ENCODE measurements around the gene PLEKHM3. TPM values are rescaled to one million over a fixed set of nuclear protein-coding genes. Genes with fewer than 3 reads are reported as not detected.

PLEKHM3 gene
- total and polyA plus RNA-seq, 2 of the 4 experiments (the other 2 are of a cell fraction) = 2.4 to 11.3 TPM

DNA sequence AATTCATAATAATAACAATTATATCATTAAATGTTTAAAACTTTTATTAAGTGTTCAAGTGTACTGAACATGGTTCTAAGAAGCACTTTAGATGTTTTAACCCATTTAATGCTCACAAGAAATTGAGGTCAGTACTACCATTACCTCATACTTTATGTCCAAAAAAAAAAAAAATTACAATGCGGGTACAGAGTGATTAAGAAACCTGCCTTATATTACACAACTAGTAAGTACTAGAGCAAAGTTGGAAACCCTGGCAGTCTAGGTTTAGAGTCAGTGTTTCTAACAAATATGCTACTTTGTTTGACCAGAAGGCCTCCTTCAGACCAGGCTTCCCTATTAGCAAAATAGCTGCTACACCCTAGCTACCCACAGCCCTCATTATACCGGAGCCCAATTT, 28.5 kb downstream of the PLEKHM3 start:
- Histone ChIP-seq H2AK9ac (replicated peaks; ENCODE audit: low read depth, low read length, poor library complexity) (no peak overlapping the region), H2BK5ac (ENCODE audit: low read depth, low read length, poor library complexity, severe bottlenecking) (no peak overlapping the region), H4K91ac (ENCODE audit: insufficient read depth, low read depth, low read length) (no peak overlapping the region), H3K4me3 (ENCODE audit: insufficient read depth, low read depth, low read length) (no peak overlapping the region), H2BK20ac (ENCODE audit: low read depth, low read length) (no peak overlapping the region), H3K14ac (replicated peaks; ENCODE audit: low read depth, low read length) (no peak overlapping the region), H3K36me3 (ENCODE audit: control insufficient read depth, insufficient read depth, low read length) (peaks cover 3% of the 10 kb centered on the region; the same call in 1 of the 2 replicates), H3K27ac (ENCODE audit: insufficient read depth, low read length) (no peak overlapping the region), H3K4me1 (ENCODE audit: control insufficient read depth, insufficient read depth, low read length) (no peaks in the 10 kb centered on the region; the same call in 1 of the 2 replicates), H2BK120ac (ENCODE audit: low read depth, low read length) (no peak overlapping the region), H4K8ac (ENCODE audit: low read depth in 2 of 2, low read length in 2 of 2) (no peak overlapping the region), H3K9ac (ENCODE audit: low read depth, low read length) (no peak overlapping the region), H3K4ac (ENCODE audit: low read depth, low read length) (no peak overlapping the region), H3K79me1 (ENCODE audit: low read depth in 1 of 2, low read length in 2 of 2) (peaks cover 2 to 10% of the 10 kb centered on the region in 2 experiments; a peak in 1 of 4 replicates), H3K56ac (ENCODE audit: extremely low read depth, insufficient read depth, low read length) (no peak overlapping the region), H3K23ac (ENCODE audit: low read depth, low read length) (no peak overlapping the region), H2AFZ (replicated peaks; ENCODE audit: low read length, poor library complexity) (no peak overlapping the region), H3K4me2 (ENCODE audit: low read depth, low read length) (no peak overlapping the region), H3K9me3 (ENCODE audit: control insufficient read depth, insufficient read depth, low read length) (no peaks in the 10 kb centered on the region), H4K20me1 (ENCODE audit: insufficient read depth, low read length) (no peaks in the 10 kb centered on the region), H2AK5ac (ENCODE audit: low read depth, low read length) (no peak overlapping the region), H2BK15ac (ENCODE audit: low read depth, low read length) (no peak overlapping the region), H3K18ac (ENCODE audit: low read depth, low read length) (no peak overlapping the region), H4K5ac (ENCODE audit: low read depth, low read length) (no peak overlapping the region), H3K27me3 (ENCODE audit: control insufficient read depth, insufficient read depth, low read length) (no peaks in the 10 kb centered on the region), H3K9me1 (ENCODE audit: insufficient read depth, low read length) (no peaks in the 10 kb centered on the region)
- no peak for ATAC-seq (ENCODE audit: low read depth)
- DNase-seq = no peak
- in situ Hi-C loops (cut with MboI; ENCODE audit: low sequenced_read_pairs) = no loop called here
- no CpG with 5 or more reads among the region's 2 CpGs for WGBS, 2 experiments (ENCODE audit: extremely low coverage in 2 of 2, insufficient read length in 1 of 2)
- dilution Hi-C loops (cut with HindIII; ENCODE audit: low sequenced_read_pairs, unreplicated experiment) = no loop called here
- intact Hi-C loops (cut with micrococcal nuclease) = no loop called here
- no peak for TF ChIP-seq MAZ (IDR thresholded peaks at IDR 0.05; ENCODE audit: borderline replicate concordance, low read depth, low read length)
- TF ChIP-seq RAD21 (IDR thresholded peaks at IDR 0.05; ENCODE audit: low read length) = no peak
- TF ChIP-seq CHD1 (IDR thresholded peaks at IDR 0.05; ENCODE audit: low read depth, low read length) = no peak
- no peak for TF ChIP-seq POLR2A (IDR thresholded peaks at IDR 0.05; ENCODE audit: low read depth, low read length)
- no peak for TF ChIP-seq CEBPB (IDR thresholded peaks at IDR 0.05; ENCODE audit: low read depth, low read length)
- no peak for TF ChIP-seq MXI1 (IDR thresholded peaks at IDR 0.05; ENCODE audit: borderline replicate concordance, low read depth, low read length)
- no peak for TF ChIP-seq RFX5 (IDR thresholded peaks at IDR 0.05; ENCODE audit: low read depth, low read length)
- TF ChIP-seq RCOR1 (IDR thresholded peaks at IDR 0.05; ENCODE audit: insufficient replicate concordance, low read length) = no peak
- no peak for TF ChIP-seq BHLHE40 (IDR thresholded peaks at IDR 0.05; ENCODE audit: low read depth, low read length)
- no peak for TF ChIP-seq NFE2L2 (IDR thresholded peaks at IDR 0.05; ENCODE audit: low read depth, low read length)
- no peak for TF ChIP-seq MAFK (IDR thresholded peaks at IDR 0.05; ENCODE audit: low read depth, low read length)
- BruUV-seq (replicated peaks) = no TSS peak
- CTCF ChIA-PET = interaction anchor here (1.0 kb wide), 1 partner anchor 16 kb away, joined by 5 read pairs; no protein-coding TSS in a partner anchor
- POLR2A ChIA-PET (ENCODE audit: unreplicated experiment) = no interaction called here

All from IMR-90 (cell line).